ENCODE measurements around the gene CHST5. TPM values are rescaled to one million over a fixed set of nuclear protein-coding genes. Genes with fewer than 3 reads are reported as not detected.

CHST5 gene
- total and polyA plus RNA-seq, 2 of the 13 experiments (the other 11 are each of a cell fraction or from before 2014, with no cell fraction given): 0.05 TPM; not detected in 1

DNA sequence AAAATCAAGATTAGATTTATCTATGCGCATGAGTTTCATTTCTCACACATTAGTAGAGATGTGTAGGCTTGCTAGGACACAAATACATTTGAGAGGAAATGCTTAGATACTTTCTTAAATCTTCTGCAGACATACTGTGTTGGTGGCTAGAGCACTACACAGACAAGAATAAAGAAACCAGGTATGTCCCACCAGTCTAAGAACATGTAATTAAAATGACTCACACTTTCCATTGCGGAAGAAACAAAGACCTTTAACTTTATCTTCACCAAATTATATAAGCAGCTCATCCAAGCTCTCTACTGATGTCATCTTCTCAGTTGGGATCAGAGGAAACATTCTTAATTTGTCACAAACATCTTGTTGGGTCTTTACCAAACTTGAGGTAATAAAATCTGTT, 42.8 kb upstream of the CHST5 start:
- BruUV-seq (replicated peaks): no TSS peak

DNA sequence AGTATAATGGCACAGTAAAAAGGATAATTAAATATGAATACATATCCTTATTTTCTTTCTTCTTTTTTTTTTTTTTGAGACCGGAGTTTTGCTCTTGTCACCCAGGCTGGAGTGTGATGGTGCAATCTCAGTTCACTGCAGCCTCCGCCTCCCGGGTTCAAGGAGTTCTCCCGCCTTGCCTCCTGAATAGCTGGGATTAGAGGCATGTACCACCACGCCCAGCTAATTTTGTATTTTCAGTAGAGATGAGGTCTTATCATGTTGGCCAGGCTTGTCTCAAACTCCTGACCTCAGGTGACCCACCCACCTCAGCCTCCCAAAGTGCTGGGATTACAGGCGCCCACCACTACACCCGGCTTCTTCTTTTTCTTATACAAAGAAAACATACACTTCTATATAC, 42.3 kb upstream of the CHST5 start:
- no TSS peak for BruUV-seq (replicated peaks)
- POLR2A ChIA-PET: no interaction called here
- Histone ChIP-seq H3K4me2 (ENCODE audit: low read depth, low read length) (no peak overlapping the region), H3K9ac (ENCODE audit: insufficient read depth, low read depth, low read length) (no peak overlapping the region), H3K4me1 (ENCODE audit: insufficient read depth, low read length) (no peaks in the 10 kb centered on the region), H3K36me3 (replicated peaks in 1 of 2; ENCODE audit: control insufficient read depth in 1 of 2, insufficient read depth in 2 of 2, low read length in 2 of 2) (peaks cover 12 to 54% of the 10 kb centered on the region in 2 experiments), H3K27ac (ENCODE audit: extremely low read length, insufficient read depth, low read length) (no peak overlapping the region), H3K9me3 (ENCODE audit: low read length) (no peaks in the 10 kb centered on the region), H4K20me1 (ENCODE audit: insufficient read depth, low read length) (no peaks in the 10 kb centered on the region), H3K27me3 (ENCODE audit: control insufficient read depth in 1 of 2, insufficient read depth in 2 of 2, low read length in 2 of 2) (no peaks in the 10 kb centered on the region), H3K79me2 (ENCODE audit: insufficient read depth, low read length) (no peaks in the 10 kb centered on the region), H3K4me3 (replicated peaks in 1 of 3; ENCODE audit: insufficient read depth in 1 of 3, low read depth in 2 of 3, low read length in 3 of 3) (no peak overlapping the region), H2AFZ (ENCODE audit: low read length) (no peak overlapping the region)
- CTCF ChIA-PET (ENCODE audit: low intra/inter-chr PET ratio, low total read pairs): no interaction called here
- ATAC-seq: no peak
- in situ Hi-C loops (cut with HindIII; ENCODE audit: extremely low pct_ligation_motif_present, low pct_unique_long_range_greater_than_20kb): no loop called here
- no peak for DNase-seq (ENCODE audit: low spot score)
- 95% methylated on average over 7 of the region's 7 CpGs for WGBS (ENCODE audit: low lambda C conversion rate)
- no peak for FAIRE-seq
- intact Hi-C loops (cut with micrococcal nuclease; ENCODE audit: unreplicated experiment): no loop called here
- TF ChIP-seq TEAD3 (CRISPR knock-in tag; optimal IDR thresholded peaks at IDR 0.05; ENCODE audit: borderline replicate concordance) (no peak), NFYC (CRISPR knock-in tag; IDR thresholded peaks at IDR 0.05) (no peak), ARID2 (CRISPR knock-in tag; IDR thresholded peaks at IDR 0.05; ENCODE audit: borderline replicate concordance) (no peak), ZBTB8A (CRISPR knock-in tag; IDR thresholded peaks at IDR 0.05; ENCODE audit: borderline replicate concordance, low read depth) (no peak), MAFG (CRISPR knock-in tag; IDR thresholded peaks at IDR 0.05) (no peak), NCOA5 (CRISPR knock-in tag; IDR thresholded peaks at IDR 0.05) (no peak), JDP2 (CRISPR knock-in tag; IDR thresholded peaks at IDR 0.05; ENCODE audit: borderline replicate concordance) (no peak), ZNF598 (CRISPR knock-in tag; IDR thresholded peaks at IDR 0.05; ENCODE audit: borderline replicate concordance) (no peak), SRSF1 (optimal IDR thresholded peaks at IDR 0.05; ENCODE audit: low read depth, low read length) (no peak), ZNF256 (CRISPR knock-in tag; conservative IDR thresholded peaks at IDR 0.05) (no peak)
- TF ChIP-seq, protein P1, sequence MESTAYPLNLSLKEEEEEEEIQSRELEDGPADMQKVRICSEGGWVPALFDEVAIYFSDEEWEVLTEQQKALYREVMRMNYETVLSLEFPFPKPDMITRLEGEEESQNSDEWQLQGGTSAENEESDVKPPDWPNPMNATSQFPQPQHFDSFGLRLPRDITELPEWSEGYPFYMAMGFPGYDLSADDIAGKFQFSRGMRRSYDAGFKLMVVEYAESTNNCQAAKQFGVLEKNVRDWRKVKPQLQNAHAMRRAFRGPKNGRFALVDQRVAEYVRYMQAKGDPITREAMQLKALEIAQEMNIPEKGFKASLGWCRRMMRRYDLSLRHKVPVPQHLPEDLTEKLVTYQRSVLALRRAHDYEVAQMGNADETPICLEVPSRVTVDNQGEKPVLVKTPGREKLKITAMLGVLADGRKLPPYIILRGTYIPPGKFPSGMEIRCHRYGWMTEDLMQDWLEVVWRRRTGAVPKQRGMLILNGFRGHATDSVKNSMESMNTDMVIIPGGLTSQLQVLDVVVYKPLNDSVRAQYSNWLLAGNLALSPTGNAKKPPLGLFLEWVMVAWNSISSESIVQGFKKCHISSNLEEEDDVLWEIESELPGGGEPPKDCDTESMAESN (CRISPR knock-in tag; conservative IDR thresholded peaks at IDR 0.05): no peak
- TF ChIP-seq, protein P2, sequence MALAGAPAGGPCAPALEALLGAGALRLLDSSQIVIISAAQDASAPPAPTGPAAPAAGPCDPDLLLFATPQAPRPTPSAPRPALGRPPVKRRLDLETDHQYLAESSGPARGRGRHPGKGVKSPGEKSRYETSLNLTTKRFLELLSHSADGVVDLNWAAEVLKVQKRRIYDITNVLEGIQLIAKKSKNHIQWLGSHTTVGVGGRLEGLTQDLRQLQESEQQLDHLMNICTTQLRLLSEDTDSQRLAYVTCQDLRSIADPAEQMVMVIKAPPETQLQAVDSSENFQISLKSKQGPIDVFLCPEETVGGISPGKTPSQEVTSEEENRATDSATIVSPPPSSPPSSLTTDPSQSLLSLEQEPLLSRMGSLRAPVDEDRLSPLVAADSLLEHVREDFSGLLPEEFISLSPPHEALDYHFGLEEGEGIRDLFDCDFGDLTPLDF (CRISPR knock-in tag; IDR thresholded peaks at IDR 0.05): no peak

More for the DNA sequence above, 42.8 kb upstream of the CHST5 start:
- FAIRE-seq: no peak
- H3K4me2 ChIP-seq (ENCODE audit: low read depth, low read length): no peak overlapping the region
- intact Hi-C loops (cut with micrococcal nuclease; ENCODE audit: unreplicated experiment): no loop called here
- ChIA-PET POLR2A (no interaction called here), CTCF (ENCODE audit: low intra/inter-chr PET ratio, low total read pairs) (no interaction called here)
- H3K27me3 ChIP-seq (ENCODE audit: control insufficient read depth in 1 of 2, insufficient read depth in 2 of 2, low read length in 2 of 2): no peaks in the 10 kb centered on the region
- WGBS (ENCODE audit: low lambda C conversion rate): 97% methylated on average over 2 of the region's 2 CpGs
- no peaks in the 10 kb centered on the region for H3K79me2 ChIP-seq (ENCODE audit: insufficient read depth, low read length)
- ATAC-seq: no peak
- H3K27ac ChIP-seq (ENCODE audit: extremely low read length, insufficient read depth, low read length): no peak overlapping the region
- no peaks in the 10 kb centered on the region for H3K4me1 ChIP-seq (ENCODE audit: insufficient read depth, low read length)
- TF ChIP-seq, protein P3, sequence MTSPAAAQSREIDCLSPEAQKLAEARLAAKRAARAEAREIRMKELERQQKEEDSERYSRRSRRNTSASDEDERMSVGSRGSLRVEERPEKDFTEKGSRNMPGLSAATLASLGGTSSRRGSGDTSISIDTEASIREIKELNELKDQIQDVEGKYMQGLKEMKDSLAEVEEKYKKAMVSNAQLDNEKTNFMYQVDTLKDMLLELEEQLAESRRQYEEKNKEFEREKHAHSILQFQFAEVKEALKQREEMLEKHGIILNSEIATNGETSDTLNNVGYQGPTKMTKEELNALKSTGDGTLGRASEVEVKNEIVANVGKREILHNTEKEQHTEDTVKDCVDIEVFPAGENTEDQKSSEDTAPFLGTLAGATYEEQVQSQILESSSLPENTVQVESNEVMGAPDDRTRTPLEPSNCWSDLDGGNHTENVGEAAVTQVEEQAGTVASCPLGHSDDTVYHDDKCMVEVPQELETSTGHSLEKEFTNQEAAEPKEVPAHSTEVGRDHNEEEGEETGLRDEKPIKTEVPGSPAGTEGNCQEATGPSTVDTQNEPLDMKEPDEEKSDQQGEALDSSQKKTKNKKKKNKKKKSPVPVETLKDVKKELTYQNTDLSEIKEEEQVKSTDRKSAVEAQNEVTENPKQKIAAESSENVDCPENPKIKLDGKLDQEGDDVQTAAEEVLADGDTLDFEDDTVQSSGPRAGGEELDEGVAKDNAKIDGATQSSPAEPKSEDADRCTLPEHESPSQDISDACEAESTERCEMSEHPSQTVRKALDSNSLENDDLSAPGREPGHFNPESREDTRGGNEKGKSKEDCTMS (CRISPR knock-in tag; conservative IDR thresholded peaks at IDR 0.05): no peak
- no peak for TF ChIP-seq TSC22D2 (CRISPR knock-in tag; IDR thresholded peaks at IDR 0.05; ENCODE audit: borderline replicate concordance)
- in situ Hi-C loops (cut with HindIII; ENCODE audit: extremely low pct_ligation_motif_present, low pct_unique_long_range_greater_than_20kb): no loop called here
- no peaks in the 10 kb centered on the region for H3K9me3 ChIP-seq (ENCODE audit: low read length)
- no peaks in the 10 kb centered on the region for H4K20me1 ChIP-seq (ENCODE audit: insufficient read depth, low read length)
- no peak overlapping the region for H2AFZ ChIP-seq (ENCODE audit: low read length)
- DNase-seq (ENCODE audit: low spot score): no peak
- H3K4me3 ChIP-seq (replicated peaks in 1 of 3; ENCODE audit: insufficient read depth in 1 of 3, low read depth in 2 of 3, low read length in 3 of 3): no peak overlapping the region
- H3K36me3 ChIP-seq (replicated peaks in 1 of 2; ENCODE audit: control insufficient read depth in 1 of 2, insufficient read depth in 2 of 2, low read length in 2 of 2): peaks cover 11 to 49% of the 10 kb centered on the region in 2 experiments
- H3K9ac ChIP-seq (ENCODE audit: insufficient read depth, low read depth, low read length): no peak overlapping the region

All from HepG2 (cell line).